Astrocyte of the cerebellum (primary cell): Measurements from ENCODE around the gene CTNNAL1.
A peak's percentile ranks its signal among the peaks of the same experiment; 100 is the strongest.

ENCODE experiments used
- DNase-seq: peaks from one replicate; pipeline ENCODE4 v3.0.0-alpha.2; 2011; ENCODE audit warnings: low read depth
- H3K4me3 ChIP-seq: 2 replicates; pipeline ENCODE4 v1.5.1; 2011; ENCODE audit warnings: mild to moderate bottlenecking, low read depth, low read length, moderate library complexity
- CTCF ChIP-seq: IDR thresholded peaks from 2 replicates; pipeline ENCODE4 v1.5.1; 2012; ENCODE audit warnings: low read length, low read depth, moderate library complexity, mild to moderate bottlenecking; ENCODE audit errors: missing control alignments
- in situ Hi-C: cut with HindIII; loops from 2 replicates; pipeline ENCODE4 v1.10.0; 2017; ENCODE audit warnings: low sequenced_read_pairs

The CTNNAL1 gene

GRCh38 chr9:108961151-108961550 lies 52.1 kb downstream of the CTNNAL1 start:
- DNase-seq, result no peak
- no peak for TF ChIP-seq CTCF
- in situ Hi-C loops, result no loop called here
- H3K4me3 ChIP-seq, result no peak overlapping the region

- in situ Hi-C loops, result no loop called here
- DNase-seq, result no peak
- no peak overlapping the region for H3K4me3 ChIP-seq
- no peak for TF ChIP-seq CTCF
Measured at GRCh38 chr9:108960331-108960730, 53.0 kb downstream of the CTNNAL1 start.

- H3K4me3 ChIP-seq, result no peak overlapping the region
- in situ Hi-C loops, result no loop called here
- no peak for DNase-seq
- no peak for TF ChIP-seq CTCF
Measured at GRCh38 chr9:108956631-108957026, 56.7 kb downstream of the CTNNAL1 start.

- in situ Hi-C loops, result no loop called here
- DNase-seq, result no peak
- no peak overlapping the region for H3K4me3 ChIP-seq
- no peak for TF ChIP-seq CTCF
Measured at GRCh38 chr9:108956022-108956630, 57.2 kb downstream of the CTNNAL1 start.

GRCh38 chr9:108953983-108954574 lies 59.2 kb downstream of the CTNNAL1 start:
- DNase-seq, result peak; percentile 45
- TF ChIP-seq CTCF, result peak; percentile 40
- H3K4me3 ChIP-seq, result no peak overlapping the region
- in situ Hi-C loops, result no loop called here

GRCh38 chr9:108951578-108951977 lies 61.7 kb downstream of the CTNNAL1 start:
- no peak for DNase-seq
- in situ Hi-C loops, result no loop called here
- TF ChIP-seq CTCF, result no peak
- no peak overlapping the region for H3K4me3 ChIP-seq
